ENCODE data around the gene CHI3L2.

DNA sequence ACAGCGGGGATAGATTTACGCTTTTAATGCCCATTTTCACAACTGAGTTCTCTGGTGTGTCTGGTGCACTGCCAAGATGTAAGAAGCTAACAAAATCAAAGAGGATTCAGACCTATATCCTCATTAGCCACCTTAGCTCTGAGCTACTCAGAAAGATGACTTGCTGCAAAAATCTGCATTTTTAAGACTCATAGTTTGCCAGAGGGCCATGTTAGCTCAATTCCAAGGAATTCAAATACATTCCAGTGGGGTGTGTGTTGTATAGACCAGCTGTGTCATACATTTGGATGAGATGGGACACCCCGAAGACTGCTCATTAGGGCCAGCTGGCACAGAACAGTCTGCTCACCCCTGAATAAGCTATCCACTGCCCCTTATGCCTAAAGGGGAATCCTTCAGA, 36.0 kb upstream of the CHI3L2 start:
- TF ChIP-seq POLR2A (IDR thresholded peaks at IDR 0.05), result no peak
- TF ChIP-seq, protein P1, sequence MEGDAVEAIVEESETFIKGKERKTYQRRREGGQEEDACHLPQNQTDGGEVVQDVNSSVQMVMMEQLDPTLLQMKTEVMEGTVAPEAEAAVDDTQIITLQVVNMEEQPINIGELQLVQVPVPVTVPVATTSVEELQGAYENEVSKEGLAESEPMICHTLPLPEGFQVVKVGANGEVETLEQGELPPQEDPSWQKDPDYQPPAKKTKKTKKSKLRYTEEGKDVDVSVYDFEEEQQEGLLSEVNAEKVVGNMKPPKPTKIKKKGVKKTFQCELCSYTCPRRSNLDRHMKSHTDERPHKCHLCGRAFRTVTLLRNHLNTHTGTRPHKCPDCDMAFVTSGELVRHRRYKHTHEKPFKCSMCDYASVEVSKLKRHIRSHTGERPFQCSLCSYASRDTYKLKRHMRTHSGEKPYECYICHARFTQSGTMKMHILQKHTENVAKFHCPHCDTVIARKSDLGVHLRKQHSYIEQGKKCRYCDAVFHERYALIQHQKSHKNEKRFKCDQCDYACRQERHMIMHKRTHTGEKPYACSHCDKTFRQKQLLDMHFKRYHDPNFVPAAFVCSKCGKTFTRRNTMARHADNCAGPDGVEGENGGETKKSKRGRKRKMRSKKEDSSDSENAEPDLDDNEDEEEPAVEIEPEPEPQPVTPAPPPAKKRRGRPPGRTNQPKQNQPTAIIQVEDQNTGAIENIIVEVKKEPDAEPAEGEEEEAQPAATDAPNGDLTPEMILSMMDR (IDR thresholded peaks at IDR 0.05), result no peak
